A673 (cell line): ENCODE data around the gene ITK. TPM values are rescaled to one million over a fixed set of nuclear protein-coding genes. Genes with fewer than 3 reads are reported as not detected.

ENCODE experiments used
- BruUV-seq: library from RNA; stranded (reverse); fragments of 400-500 nt; replicated peaks from 2 replicates; lab custom pipeline; 2021; lab: Mats Ljungman, UMichigan
- CTCF ChIA-PET: fragments of 300-600 bp; sonication (Branson Sonifier 250); formaldehyde crosslinking; loops from one replicate; lab custom pipeline; 2022; ENCODE audit warnings: antibody characterized with exemption; lab: Charles Lee
- POLR2A ChIA-PET: fragments of 300-600 bp; sonication (Branson Sonifier 250); formaldehyde crosslinking; loops from one replicate; lab custom pipeline; 2022; ENCODE audit warnings: antibody characterized with exemption; ENCODE audit not compliant: low non-redundant PET; lab: Charles Lee
- DNase-seq: peaks from one replicate; pipeline ENCODE4 v3.0.0-alpha.2; 2015; ENCODE audit warnings: low spot score
- H3K27ac ChIP-seq: fragments of 200-600 bp; sonication (generic); 2 replicates; pipeline ENCODE4 v1.5.1; 2016; ENCODE audit warnings: mixed run types, low read depth, mild to moderate bottlenecking, mixed read lengths, antibody characterized with exemption, low read length; ENCODE audit not compliant: poor library complexity, severe bottlenecking
- H3K27me3 ChIP-seq: fragments of 200-600 bp; sonication (generic); replicated peaks from 2 replicates; pipeline ENCODE4 v1.6.1; 2017; ENCODE audit warnings: mixed run types, low read depth, mild to moderate bottlenecking, mixed read lengths, antibody characterized with exemption, low read length; ENCODE audit not compliant: insufficient read depth, poor library complexity
- H3K36me3 ChIP-seq: fragments of 200-600 bp; sonication (generic); 2 replicates; pipeline ENCODE4 v1.6.1; 2016; ENCODE audit warnings: mixed run types, mild to moderate bottlenecking, mixed read lengths, antibody characterized with exemption, low read length; ENCODE audit not compliant: insufficient read depth, poor library complexity, severe bottlenecking
- H3K4me1 ChIP-seq: fragments of 200-600 bp; sonication (generic); 2 replicates; pipeline ENCODE4 v1.6.1; 2017; ENCODE audit warnings: mixed run types, mild to moderate bottlenecking, mixed read lengths, antibody characterized with exemption, low read length; ENCODE audit not compliant: insufficient read depth, poor library complexity, severe bottlenecking
- H3K4me3 ChIP-seq: fragments of 200-600 bp; sonication (generic); 2 replicates; pipeline ENCODE4 v1.5.1; 2016; ENCODE audit warnings: low read depth, mixed run types, mild to moderate bottlenecking, mixed read lengths, low read length; ENCODE audit not compliant: poor library complexity, severe bottlenecking
- H3K9me3 ChIP-seq: fragments of 200-600 bp; sonication (generic); 2 replicates; pipeline ENCODE4 v1.6.1; 2016; ENCODE audit warnings: mixed run types, low read depth, mild to moderate bottlenecking, mixed read lengths, antibody characterized with exemption, low read length; ENCODE audit not compliant: poor library complexity, severe bottlenecking
- EZH2 ChIP-seq: fragments of 200-600 bp; sonication (generic); IDR thresholded peaks from 2 replicates; pipeline ENCODE4 v1.6.1; 2017; ENCODE audit warnings: borderline replicate concordance, low read depth, mild to moderate bottlenecking, mixed read lengths, antibody characterized with exemption, low read length; ENCODE audit not compliant: poor library complexity, severe bottlenecking
- intact Hi-C: fragments of 100-400 bp; cut with micrococcal nuclease; formaldehyde crosslinking; loops from one replicate; pipeline ENCODE4 v1.10.0; 2022; ENCODE audit not compliant: unreplicated experiment
- total RNA-seq: library from RNA; stranded (reverse); gene quantifications from 2 replicates; pipeline ENCODE4 v1.2.3, GENCODE V29; 2021
- TF ChIP-seq, protein P1 (sequence below): fragments of 300-800, 200-600 bp; sonication (generic); conservative IDR thresholded peaks from 2 replicates; pipeline ENCODE4 v1.5.1; 2017; ENCODE audit warnings: low read depth, mild to moderate bottlenecking, antibody characterized with exemption, low read length, moderate library complexity, mixed read lengths

Gene ITK
- total RNA-seq, 1 experiment from 2014 or later = not detected

DNA sequence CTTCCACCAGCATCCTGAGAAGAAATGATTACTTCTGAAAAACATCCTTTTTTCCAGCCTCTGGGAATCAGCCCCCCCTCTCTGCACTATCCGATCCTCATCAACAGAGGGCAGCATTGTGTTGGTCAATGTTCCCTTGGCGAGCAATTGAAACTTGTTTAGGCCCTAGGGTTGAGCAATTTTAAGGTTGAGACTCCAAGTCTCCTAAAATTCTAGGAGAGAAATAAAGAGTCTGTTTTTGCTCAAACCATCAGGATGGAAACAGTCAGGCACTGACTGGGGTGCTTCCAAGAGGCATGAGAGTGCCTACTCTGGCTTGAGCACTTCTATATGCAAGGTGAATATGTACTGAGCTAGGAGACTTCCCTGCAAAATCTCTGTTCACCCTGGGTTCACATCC, 72.9 kb downstream of the ITK start:
- H3K36me3 ChIP-seq = no peaks in the 10 kb centered on the region
- ChIA-PET POLR2A (no interaction called here), CTCF (interaction anchor here (0.6 kb wide), 1 partner anchor 218 kb away, joined by 3 read pairs; no protein-coding TSS in a partner anchor)
- H3K9me3 ChIP-seq = no peaks in the 10 kb centered on the region
- H3K4me1 ChIP-seq = no peaks in the 10 kb centered on the region
- TF ChIP-seq EZH2 = no peak
- TF ChIP-seq, protein P1, sequence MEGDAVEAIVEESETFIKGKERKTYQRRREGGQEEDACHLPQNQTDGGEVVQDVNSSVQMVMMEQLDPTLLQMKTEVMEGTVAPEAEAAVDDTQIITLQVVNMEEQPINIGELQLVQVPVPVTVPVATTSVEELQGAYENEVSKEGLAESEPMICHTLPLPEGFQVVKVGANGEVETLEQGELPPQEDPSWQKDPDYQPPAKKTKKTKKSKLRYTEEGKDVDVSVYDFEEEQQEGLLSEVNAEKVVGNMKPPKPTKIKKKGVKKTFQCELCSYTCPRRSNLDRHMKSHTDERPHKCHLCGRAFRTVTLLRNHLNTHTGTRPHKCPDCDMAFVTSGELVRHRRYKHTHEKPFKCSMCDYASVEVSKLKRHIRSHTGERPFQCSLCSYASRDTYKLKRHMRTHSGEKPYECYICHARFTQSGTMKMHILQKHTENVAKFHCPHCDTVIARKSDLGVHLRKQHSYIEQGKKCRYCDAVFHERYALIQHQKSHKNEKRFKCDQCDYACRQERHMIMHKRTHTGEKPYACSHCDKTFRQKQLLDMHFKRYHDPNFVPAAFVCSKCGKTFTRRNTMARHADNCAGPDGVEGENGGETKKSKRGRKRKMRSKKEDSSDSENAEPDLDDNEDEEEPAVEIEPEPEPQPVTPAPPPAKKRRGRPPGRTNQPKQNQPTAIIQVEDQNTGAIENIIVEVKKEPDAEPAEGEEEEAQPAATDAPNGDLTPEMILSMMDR = peak; percentile 71
- no peaks in the 10 kb centered on the region for H3K27me3 ChIP-seq
- H3K27ac ChIP-seq = no peak overlapping the region
- no peak overlapping the region for H3K4me3 ChIP-seq
- no TSS peak for BruUV-seq
- peak; percentile 42 for DNase-seq
- intact Hi-C loops = loop anchor here (2.0 to 5.0 kb wide), 2 partner anchors 59 to 224 kb away; no protein-coding TSS in a partner anchor

DNA sequence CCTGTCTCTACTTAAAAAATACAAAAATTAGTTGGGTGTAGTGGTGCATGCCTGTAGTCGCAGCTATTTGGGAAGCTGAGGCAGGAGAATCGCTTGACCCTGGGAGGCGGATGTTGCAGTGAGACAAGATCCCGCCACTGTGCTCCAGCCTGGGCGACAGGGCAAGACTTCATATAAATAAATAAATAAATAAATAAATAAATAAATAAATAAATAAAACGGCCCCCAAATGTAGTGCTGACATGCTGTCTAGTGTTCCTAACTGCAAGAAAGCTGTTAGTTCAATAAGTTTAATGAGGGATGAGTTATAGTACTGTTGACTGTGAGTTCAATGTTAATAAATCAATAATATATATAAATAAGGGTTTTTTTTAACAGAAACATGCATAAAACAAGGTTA, 77.8 kb downstream of the ITK start:
- CTCF ChIA-PET = no interaction called here
- H3K36me3 ChIP-seq = no peaks in the 10 kb centered on the region
- no peaks in the 10 kb centered on the region for H3K9me3 ChIP-seq
- no peaks in the 10 kb centered on the region for H3K27me3 ChIP-seq
- intact Hi-C loops = no loop called here
- TF ChIP-seq, protein P1 = no peak
- TF ChIP-seq EZH2 = no peak
- H3K27ac ChIP-seq = no peak overlapping the region
- no peak overlapping the region for H3K4me3 ChIP-seq
- H3K4me1 ChIP-seq = no peaks in the 10 kb centered on the region
- no TSS peak for BruUV-seq
- POLR2A ChIA-PET = no interaction called here
- no peak for DNase-seq

- ChIA-PET CTCF (no interaction called here), POLR2A (interaction anchor here (0.6 kb wide), 1 partner anchor 24 kb away, joined by 4 read pairs; no protein-coding TSS in a partner anchor)
- Histone ChIP-seq H3K4me1 (no peaks in the 10 kb centered on the region), H3K9me3 (no peaks in the 10 kb centered on the region), H3K36me3 (no peaks in the 10 kb centered on the region), H3K4me3 (no peak overlapping the region), H3K27me3 (no peaks in the 10 kb centered on the region), H3K27ac (no peak overlapping the region)
- intact Hi-C loops = no loop called here
- no peak for DNase-seq
- TF ChIP-seq, protein P1 = no peak
- no peak for TF ChIP-seq EZH2
- BruUV-seq = no TSS peak
Observed at GRCh38 chr5:157259699-157260098, 79.1 kb downstream of the ITK start.
